HCT116 (cell line): ENCODE results near the gene COL15A1. TPM values are rescaled to one million over a fixed set of nuclear protein-coding genes. Genes with fewer than 3 reads are reported as not detected.

Source experiments
- ATAC-seq: fragments of 200-7000 bp; cut with Tn5 transposase; 2 replicates; pipeline ENCODE4 v1.9.1; 2020; ENCODE audit warnings: mild to moderate bottlenecking, moderate library complexity
- BruUV-seq: library from RNA; stranded (reverse); fragments of 400-500 nt; replicated peaks from 2 replicates; lab custom pipeline; 2021; lab: Mats Ljungman, UMichigan
- CTCF ChIA-PET: fragments of 300-600 bp; sonication (Branson Sonifier 250); formaldehyde crosslinking; loops from one replicate; lab custom pipeline; 2021; ENCODE audit warnings: antibody characterized with exemption; lab: Charles Lee
- POLR2A ChIA-PET: fragments of 300-600, 350-600 bp; sonication (Branson Sonifier 250); formaldehyde crosslinking; loops from one replicate; lab custom pipeline; 2021; ENCODE audit warnings: antibody characterized with exemption; lab: Charles Lee
- RAD21 ChIA-PET, 2 experiments: fragments of 300-600 bp; sonication (Branson Sonifier 250); formaldehyde crosslinking; loops; one replicate each; lab custom pipeline; 2023; ENCODE audit warnings: low total read pairs in 2 of 2; ENCODE audit not compliant: uncharacterized antibody in 2 of 2, unreplicated experiment in 2 of 2, low non-redundant PET in 1 of 2; lab: Charles Lee
- DNase-seq: peaks from one replicate; pipeline ENCODE4 v3.0.0-alpha.2; 2010; ENCODE audit warnings: low read depth, low spot score
- H2AFZ ChIP-seq: fragments of 200-600 bp; shearing (Covaris generic), sonication (generic); 2 replicates; pipeline ENCODE4 v1.6.1; 2017; ENCODE audit warnings: low read depth, mixed run types, mixed read lengths, antibody characterized with exemption, low read length; ENCODE audit not compliant: poor library complexity, severe bottlenecking
- H3K27ac ChIP-seq: 2 replicates; pipeline ENCODE4 v1.5.1; 2012; ENCODE audit warnings: low read depth, low read length
- H3K27me3 ChIP-seq: fragments of 200-600 bp; sonication (generic); 2 replicates; pipeline ENCODE4 v1.6.1; 2016; ENCODE audit warnings: mixed run types, low read length, mixed read lengths; ENCODE audit not compliant: insufficient read depth
- H3K36me3 ChIP-seq, 2 experiments: fragments of 200-500 bp in 1 of 2; fragments of 200-600 bp in 1 of 2; sonication (Bioruptor generic) in 1 of 2; sonication (generic) in 1 of 2; 2 replicates each; pipeline versions ENCODE4 v1.5.1 to v1.6.1; 2014 to 2016; ENCODE audit warnings: low read length in 2 of 2, inconsistent platforms in 1 of 2, mixed read lengths in 1 of 2, mixed run types in 1 of 2; ENCODE audit not compliant: insufficient read depth in 2 of 2, control insufficient read depth in 1 of 2
- H3K4me1 ChIP-seq, 2 experiments: fragments of 200-600 bp in 1 of 2; sonication (generic) in 1 of 2; 2 replicates each; pipeline versions ENCODE4 v1.5.1 to v1.6.1; 2012 to 2017; ENCODE audit warnings: low read length in 2 of 2, inconsistent platforms in 1 of 2, mild to moderate bottlenecking in 1 of 2, mixed read lengths in 1 of 2, mixed run types in 1 of 2, moderate library complexity in 1 of 2; ENCODE audit not compliant: insufficient read depth in 2 of 2, control insufficient read depth in 1 of 2
- H3K4me2 ChIP-seq: fragments of 200-600 bp; sonication (generic); 2 replicates; pipeline ENCODE4 v1.6.1; 2017; ENCODE audit warnings: mixed run types, low read length, mixed read lengths
- H3K4me3 ChIP-seq, 2 experiments: fragments of 200-600 bp in 1 of 2; sonication (generic) in 1 of 2; replicated peaks in 1 of 2; 2 replicates each; pipeline ENCODE4 v1.5.1; 2011 to 2016; ENCODE audit warnings: low read length in 2 of 2, control low read depth in 1 of 2, low read depth in 1 of 2, mild to moderate bottlenecking in 1 of 2, mixed read lengths in 1 of 2, mixed run types in 1 of 2
- H3K79me2 ChIP-seq: fragments of 200-600 bp; sonication (generic); 2 replicates; pipeline ENCODE4 v1.6.1; 2017; ENCODE audit warnings: mild to moderate bottlenecking, mixed run types, low read length, moderate library complexity, mixed read lengths; ENCODE audit not compliant: insufficient read depth
- H3K9ac ChIP-seq: fragments of 200-600 bp; sonication (generic); 2 replicates; pipeline ENCODE4 v1.6.1; 2016; ENCODE audit warnings: low read length, mixed read lengths
- H3K9me2 ChIP-seq: fragments of 200-600 bp; sonication (generic), shearing (Covaris generic); 2 replicates; pipeline ENCODE4 v1.6.1; 2017; ENCODE audit warnings: mixed run types, mild to moderate bottlenecking, moderate library complexity; ENCODE audit not compliant: insufficient read depth
- H3K9me3 ChIP-seq, 2 experiments: fragments of 200-500 bp in 1 of 2; fragments of 200-600 bp in 1 of 2; sonication (Bioruptor generic) in 1 of 2; sonication (generic) in 1 of 2; 2 replicates each; pipeline ENCODE4 v1.6.1; 2014 to 2017; ENCODE audit warnings: low read length in 2 of 2, mixed read lengths in 2 of 2, inconsistent platforms in 1 of 2, low read depth in 1 of 2, mild to moderate bottlenecking in 1 of 2, mixed run types in 1 of 2, moderate library complexity in 1 of 2; ENCODE audit not compliant: control insufficient read depth in 1 of 2, insufficient read depth in 1 of 2
- H4K20me1 ChIP-seq: fragments of 200-600 bp; sonication (generic), shearing (Covaris generic); 2 replicates; pipeline ENCODE4 v1.6.1; 2017; ENCODE audit warnings: mixed run types, mild to moderate bottlenecking, moderate library complexity; ENCODE audit not compliant: insufficient read depth
- ATF3 ChIP-seq: IDR thresholded peaks from 2 replicates; pipeline ENCODE4 v1.6.1; 2012
- CBX3 ChIP-seq: IDR thresholded peaks from 2 replicates; pipeline ENCODE4 v1.6.1; 2012; ENCODE audit warnings: low read depth
- CEBPB ChIP-seq: IDR thresholded peaks from 2 replicates; pipeline ENCODE4 v1.6.1; 2012; ENCODE audit warnings: low read depth
- CTCF ChIP-seq, 3 experiments: fragments of 200-600 bp in 1 of 3; sonication (generic) in 1 of 3; IDR thresholded peaks in 2 of 3; conservative IDR thresholded peaks in 1 of 3; 2 replicates each; pipeline ENCODE4 v1.5.1; 2012 to 2017; ENCODE audit warnings: low read depth in 2 of 3, low read length in 2 of 3, antibody characterized with exemption in 1 of 3, borderline replicate concordance in 1 of 3, control low read depth in 1 of 3, mild to moderate bottlenecking in 1 of 3, mixed read lengths in 1 of 3, mixed run types in 1 of 3, moderate library complexity in 1 of 3; ENCODE audit not compliant: insufficient read depth in 1 of 3
- EZH2 ChIP-seq: fragments of 200-600 bp; sonication (generic); IDR thresholded peaks from 2 replicates; pipeline ENCODE4 v1.6.1; 2017; ENCODE audit warnings: antibody characterized with exemption, mixed run types
- EZH2phosphoT487 ChIP-seq: fragments of 200-600 bp; IDR thresholded peaks from 2 replicates; pipeline ENCODE4 v1.6.1; 2018; ENCODE audit warnings: antibody characterized with exemption, borderline replicate concordance
- FOSL1 ChIP-seq: IDR thresholded peaks from 2 replicates; pipeline ENCODE4 v1.6.1; 2012; ENCODE audit warnings: low read depth
- MAX ChIP-seq: IDR thresholded peaks from 2 replicates; pipeline ENCODE4 v1.6.1; 2012
- POLR2A ChIP-seq: IDR thresholded peaks from 2 replicates; pipeline ENCODE4 v1.7.0; 2011; ENCODE audit warnings: borderline replicate concordance; ENCODE audit not compliant: insufficient read depth, insufficient read length; ENCODE audit errors: extremely low read depth
- POLR2AphosphoS5 ChIP-seq: IDR thresholded peaks from 2 replicates; pipeline ENCODE4 v1.6.1; 2011; ENCODE audit warnings: mild to moderate bottlenecking, low read depth, low read length, moderate library complexity
- RAD21 ChIP-seq: IDR thresholded peaks from 2 replicates; pipeline ENCODE4 v1.6.1; 2012; ENCODE audit warnings: low read depth, mild to moderate bottlenecking
- SIN3A ChIP-seq: IDR thresholded peaks from 2 replicates; pipeline ENCODE4 v1.6.1; 2012; ENCODE audit warnings: low read depth
- SP1 ChIP-seq: IDR thresholded peaks from 2 replicates; pipeline ENCODE4 v1.6.1; 2012; ENCODE audit warnings: low read depth
- SRF ChIP-seq: IDR thresholded peaks from 2 replicates; pipeline ENCODE4 v1.6.1; 2012; ENCODE audit warnings: low read depth
- TCF7L2 ChIP-seq: IDR thresholded peaks from 2 replicates; pipeline ENCODE4 v1.7.0; 2011; ENCODE audit warnings: borderline replicate concordance, inconsistent platforms; ENCODE audit not compliant: insufficient read depth, insufficient read length; ENCODE audit errors: extremely low read depth
- YY1 ChIP-seq: IDR thresholded peaks from 2 replicates; pipeline ENCODE4 v1.6.1; 2011; ENCODE audit warnings: low read length, low read depth, moderate library complexity, mild to moderate bottlenecking; ENCODE audit not compliant: insufficient replicate concordance; ENCODE audit errors: extremely low read depth
- ZBTB33 ChIP-seq: IDR thresholded peaks from 2 replicates; pipeline ENCODE4 v1.6.1; 2011; ENCODE audit warnings: mild to moderate bottlenecking, low read length, moderate library complexity; ENCODE audit not compliant: insufficient replicate concordance; ENCODE audit errors: extremely low read depth
- ZFX ChIP-seq: fragments of 450-650 bp; IDR thresholded peaks from 2 replicates; pipeline ENCODE4 v1.6.1; 2017
- ZNF274 ChIP-seq: fragments of 200-500 bp; sonication (Bioruptor generic); IDR thresholded peaks from 2 replicates; pipeline ENCODE4 v1.6.1; 2014; ENCODE audit warnings: mild to moderate bottlenecking, low read depth, low read length, inconsistent platforms
- intact Hi-C: fragments of 100-400 bp; cut with micrococcal nuclease; formaldehyde crosslinking; loops from 2 replicates; pipeline ENCODE4 v1.10.0; 2022
- total RNA-seq: library from RNA; stranded (reverse); gene quantifications from one replicate; pipeline ENCODE4 v1.2.1, GENCODE V29; 2021; ENCODE audit not compliant: unreplicated experiment

Gene COL15A1
- total RNA-seq, 1 experiment from 2014 or later, result 0.15 TPM

GRCh38 chr9:98944734-98945074, 997 bp downstream of the COL15A1 start (continued):
- no peak for TF ChIP-seq EZH2phosphoT487
- TF ChIP-seq TCF7L2, result no peak
- TF ChIP-seq POLR2AphosphoS5, result no peak

GRCh38 chr9:98949565-98949964, 5.9 kb downstream of the COL15A1 start:
- Histone ChIP-seq H3K79me2 (no peaks in the 10 kb centered on the region), H3K9me2 (no peaks in the 10 kb centered on the region), H4K20me1 (no peaks in the 10 kb centered on the region), H3K4me1 (no peaks in the 10 kb centered on the region)
- BruUV-seq, result no TSS peak
- DNase-seq, result no peak
- intact Hi-C loops, result no loop called here
- TF ChIP-seq ZNF274 (no peak), RAD21 (no peak), YY1 (no peak), SP1 (no peak), ATF3 (no peak), ZBTB33 (no peak), MAX (no peak), FOSL1 (no peak), SRF (no peak), POLR2A (no peak), ZFX (no peak), CTCF (IDR thresholded peaks at IDR 0.05 in 2 of 3, conservative IDR thresholded peaks at IDR 0.05 in 1 of 3; ENCODE audit: borderline replicate concordance in 1 of 3, insufficient read depth in 1 of 3, low read depth in 2 of 3, low read length in 2 of 3) (no peak), SIN3A (no peak), CEBPB (no peak), CBX3 (no peak), EZH2 (no peak), TCF7L2 (no peak)
- TF ChIP-seq, all 23 proteins: peak for 0
- RAD21 ChIA-PET, result no interaction called here
- no peak overlapping the region for H2AFZ ChIP-seq
- no peak for ATAC-seq
- H3K36me3 ChIP-seq, result no peaks in the 10 kb centered on the region
- no peak overlapping the region for H3K4me3 ChIP-seq
- no peaks in the 10 kb centered on the region for H3K9me3 ChIP-seq
- H3K4me2 ChIP-seq, result no peak overlapping the region
- CTCF ChIA-PET, result no interaction called here
- no peak overlapping the region for H3K27ac ChIP-seq
- POLR2A ChIA-PET, result no interaction called here
- peaks cover 5% of the 10 kb centered on the region; the same call in 1 of the 2 replicates for H3K27me3 ChIP-seq
- no peak overlapping the region for H3K9ac ChIP-seq
